ENCODE measurements around the gene CANT1.
"Not testable (repeated sequence)": the region's sequence is repeated elsewhere in the genome, so short reads cannot be mapped to it uniquely, and the experiment has no call there.

The CANT1 gene

DNA sequence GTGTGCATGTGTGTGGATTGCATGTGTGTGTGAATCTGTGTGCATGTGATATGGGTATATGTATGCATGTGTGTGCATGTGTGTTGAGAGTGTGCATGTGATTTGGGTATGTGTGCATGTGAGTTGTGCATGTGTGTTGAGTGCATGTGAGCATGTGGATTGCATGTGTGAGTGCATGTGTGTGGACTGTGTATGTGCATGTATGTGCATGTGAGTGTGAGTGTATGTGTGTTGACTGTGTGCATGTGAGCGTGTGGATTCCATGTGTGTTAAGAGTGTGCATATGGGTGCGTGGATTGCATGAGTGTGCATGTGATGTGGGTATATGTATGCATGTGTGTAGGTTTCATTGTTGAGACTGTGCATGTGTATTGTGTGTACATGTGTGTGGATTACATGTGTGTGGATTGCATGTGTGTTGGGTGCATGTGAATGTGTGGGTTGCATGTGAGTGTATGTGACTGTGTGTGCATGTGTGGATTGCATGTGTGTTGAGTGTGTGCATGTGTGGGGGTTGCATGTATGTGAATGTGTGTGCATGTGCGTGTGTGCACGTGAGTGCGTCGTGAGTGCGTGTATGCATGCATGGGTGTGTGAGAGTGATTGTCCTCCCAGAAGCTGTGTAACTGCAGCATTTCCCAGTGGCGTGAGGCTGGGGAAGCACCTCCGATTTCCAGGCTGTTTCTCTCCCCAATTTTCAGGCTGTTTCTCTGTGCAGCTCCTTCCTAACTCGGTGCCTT lies 33.8 kb upstream of the CANT1 start:
- no peak for FAIRE-seq

DNA sequence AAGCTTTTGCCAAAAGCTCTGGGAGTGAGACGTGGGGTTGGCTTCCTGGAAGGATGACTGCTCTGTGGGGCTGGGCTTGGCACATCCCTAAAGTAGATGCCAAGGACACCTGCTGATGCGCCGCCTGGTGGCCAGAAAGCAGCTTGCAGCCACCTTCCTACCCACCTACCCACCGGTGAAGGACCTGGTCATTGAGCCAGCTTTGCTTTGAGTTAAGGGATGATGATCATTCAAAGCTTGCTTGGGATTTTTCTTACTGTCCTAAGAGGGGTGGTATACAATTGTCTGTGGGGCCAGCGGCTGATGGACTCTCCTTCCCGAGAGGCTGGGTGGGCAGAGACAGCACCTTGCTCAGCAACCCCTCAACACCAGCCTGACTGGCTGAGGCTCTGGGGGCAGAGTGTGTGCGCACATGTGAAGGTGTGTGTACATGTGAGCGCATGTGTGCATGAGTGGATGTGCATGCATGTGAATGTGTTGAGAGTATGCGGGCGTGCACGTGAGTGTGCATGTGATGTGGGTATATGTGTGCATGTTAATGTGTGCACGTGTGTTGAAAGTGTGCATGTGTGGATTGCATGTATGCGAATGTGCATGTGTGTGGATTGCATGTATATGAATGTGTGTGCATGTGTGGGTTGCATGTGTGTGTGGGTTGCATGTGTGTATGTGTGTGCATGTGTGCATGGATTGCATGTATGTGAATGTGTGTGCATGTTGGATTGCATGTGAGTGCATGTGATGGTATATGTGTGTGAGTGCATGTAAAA lies 33.0 kb upstream of the CANT1 start:
- FAIRE-seq = no peak

DNA sequence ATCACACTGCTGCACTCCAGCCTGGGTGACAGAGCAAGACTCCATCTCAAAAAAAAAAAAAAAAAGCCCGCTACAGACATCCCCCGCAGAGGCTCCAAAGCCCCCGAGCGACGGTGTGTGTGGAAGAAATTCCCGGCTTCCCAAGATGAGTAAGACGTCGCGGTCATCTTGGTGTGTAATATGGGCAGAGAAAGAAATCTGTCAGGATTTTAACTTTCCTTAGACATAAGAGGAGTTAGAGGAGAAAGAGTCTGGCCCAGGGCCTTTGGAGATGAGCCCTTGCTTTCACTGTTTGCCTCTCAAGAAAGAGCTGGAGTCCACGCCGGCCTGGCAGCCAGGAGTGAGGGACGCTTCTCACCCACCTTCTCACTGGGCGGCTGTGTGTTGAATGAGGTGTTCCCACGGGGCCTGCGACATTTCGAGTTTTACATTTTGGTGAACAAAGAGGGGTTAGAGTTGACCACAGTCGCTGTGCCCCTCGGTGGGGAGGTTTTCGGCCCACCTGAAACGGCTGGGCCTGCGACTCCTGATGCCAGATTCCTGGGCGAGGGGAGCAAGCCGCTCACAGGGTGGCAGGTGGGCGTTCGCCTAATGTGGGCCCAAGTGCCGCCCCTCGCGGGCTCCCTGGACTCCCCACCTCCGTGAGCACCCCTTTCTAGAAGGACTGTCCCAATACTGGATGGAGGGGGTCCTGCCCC lies 32.3 kb upstream of the CANT1 start:
- no peak for FAIRE-seq

DNA sequence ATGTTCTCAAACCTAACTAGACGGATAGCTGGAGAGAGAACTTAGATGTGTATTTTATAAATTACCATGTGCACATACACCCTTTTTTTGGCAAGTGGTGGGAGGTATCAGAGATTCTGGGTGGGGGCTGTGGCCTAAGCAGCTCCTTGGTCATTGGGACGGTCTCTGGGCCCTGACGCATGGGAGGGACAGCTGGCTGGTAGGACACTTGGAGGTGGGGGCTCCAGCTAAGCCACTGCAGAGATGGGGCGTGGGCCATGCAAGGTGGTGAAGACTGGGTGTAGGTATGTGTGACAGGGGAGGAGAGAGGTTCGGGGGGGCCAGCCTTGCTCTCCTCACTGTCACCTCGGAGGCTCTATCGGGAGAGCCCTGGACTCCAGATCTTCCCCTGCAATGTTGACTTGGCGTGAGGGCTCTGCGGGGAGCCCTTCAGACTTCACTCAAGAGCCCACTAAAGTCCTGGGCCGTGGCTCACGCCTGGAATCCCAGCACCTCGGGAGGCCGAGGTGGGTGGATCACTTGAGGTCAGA lies 31.5 kb upstream of the CANT1 start:
- no peak for FAIRE-seq

DNA sequence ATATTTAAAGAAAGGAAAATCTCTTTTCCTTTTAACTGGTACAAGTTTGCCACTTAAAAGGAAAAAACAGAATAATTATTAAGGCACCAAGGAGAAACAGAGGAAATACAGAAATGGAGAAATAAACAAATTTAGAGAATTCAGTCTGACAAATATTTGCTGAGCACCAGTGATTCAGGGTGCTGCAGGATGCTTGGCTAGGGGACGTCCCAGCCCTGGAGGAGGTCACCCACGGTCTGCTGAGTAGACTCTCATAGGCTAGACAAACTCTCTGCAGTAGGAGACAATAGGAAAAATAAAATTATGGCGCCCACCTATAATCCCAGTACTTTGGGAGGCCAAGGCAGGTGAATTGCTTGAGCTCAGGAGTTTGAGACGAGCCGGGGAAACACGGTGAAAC lies 30.3 kb upstream of the CANT1 start:
- FAIRE-seq = no peak

DNA sequence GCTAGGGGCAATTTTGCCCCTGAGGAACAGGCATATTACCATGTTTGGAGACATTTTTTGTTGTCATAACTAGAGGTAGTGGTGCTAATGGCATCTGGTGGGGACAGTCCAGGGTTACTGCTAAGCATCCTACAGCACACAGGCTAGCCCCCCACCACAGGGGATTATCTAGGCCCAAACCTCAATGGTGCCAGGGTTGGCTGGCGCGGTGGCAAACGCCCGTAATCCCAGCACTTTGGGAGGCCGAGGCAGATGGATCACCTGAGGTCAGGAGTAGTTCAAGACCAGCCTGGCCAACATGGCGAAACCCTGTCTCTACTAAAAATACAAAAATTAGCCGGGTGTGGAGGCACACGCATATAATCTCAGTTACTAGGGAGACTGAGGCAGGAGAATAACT lies 29.6 kb upstream of the CANT1 start:
- no peak for FAIRE-seq

DNA sequence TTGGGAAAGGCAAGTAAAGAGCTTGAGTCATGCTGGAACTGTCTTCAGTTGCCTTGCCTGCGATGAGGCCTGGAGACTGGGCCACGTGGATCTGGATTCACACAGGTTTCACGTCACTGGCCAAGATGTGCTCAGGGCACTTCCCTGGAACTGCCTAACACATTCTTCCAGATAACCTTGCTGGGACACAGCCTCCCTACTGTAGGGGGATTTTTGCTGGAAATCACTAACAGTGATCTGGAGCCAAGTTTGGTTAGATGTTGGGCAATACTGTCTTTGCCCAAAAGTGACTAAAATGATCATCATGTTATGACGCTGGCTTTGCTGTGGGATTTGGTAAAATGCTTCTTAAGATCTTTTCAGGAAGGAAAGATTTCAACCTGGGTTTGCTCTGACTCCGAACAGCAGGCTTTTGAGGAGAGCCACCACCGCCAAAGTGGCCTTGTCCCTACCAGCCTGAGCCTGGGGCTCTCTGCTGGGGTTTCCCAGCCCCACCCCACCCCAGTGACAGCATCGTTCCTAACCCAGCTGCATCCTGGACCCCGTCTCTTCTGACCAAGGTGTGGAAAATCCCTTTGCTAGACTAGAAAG lies 29.1 kb upstream of the CANT1 start:
- no peak for FAIRE-seq

DNA sequence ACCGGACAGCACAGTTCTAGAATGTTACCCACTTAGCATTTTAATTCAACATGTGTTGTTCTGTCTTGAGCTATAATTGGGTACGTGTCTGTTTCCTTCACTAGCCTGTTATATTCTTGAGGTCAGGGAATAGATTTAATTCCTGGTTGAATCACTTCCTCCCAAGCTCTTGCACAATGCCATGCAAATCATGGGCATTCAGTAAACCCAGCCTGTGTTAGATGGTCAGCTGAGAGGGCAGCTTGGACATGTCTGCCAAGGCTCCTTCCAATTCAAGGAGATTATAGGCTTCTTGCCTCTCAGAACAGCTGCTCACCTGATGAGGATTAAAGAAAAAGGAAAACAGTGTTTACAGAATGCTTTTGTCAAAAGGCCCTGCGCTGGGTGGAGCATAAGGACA lies 27.0 kb upstream of the CANT1 start:
- no peak for FAIRE-seq

DNA sequence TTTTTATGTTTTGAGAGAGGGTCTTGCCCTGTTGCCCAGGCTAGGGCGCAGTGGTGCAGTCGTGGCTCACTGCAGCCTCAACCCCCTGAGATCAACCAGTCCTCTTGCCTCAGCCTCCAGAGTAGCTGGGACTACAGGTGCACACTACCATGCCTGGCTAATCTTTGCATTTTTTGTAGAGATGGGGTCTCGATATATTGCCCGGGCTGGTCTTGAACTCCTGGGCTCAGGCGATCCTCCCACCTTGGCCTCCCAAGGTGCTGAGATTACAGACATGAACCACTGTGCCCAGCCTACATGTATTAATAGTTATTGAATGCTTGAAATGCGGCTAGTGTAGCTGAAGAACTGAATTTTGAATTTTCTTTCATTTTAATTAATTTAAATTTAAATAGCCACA lies 26.6 kb upstream of the CANT1 start:
- no peak for FAIRE-seq

DNA sequence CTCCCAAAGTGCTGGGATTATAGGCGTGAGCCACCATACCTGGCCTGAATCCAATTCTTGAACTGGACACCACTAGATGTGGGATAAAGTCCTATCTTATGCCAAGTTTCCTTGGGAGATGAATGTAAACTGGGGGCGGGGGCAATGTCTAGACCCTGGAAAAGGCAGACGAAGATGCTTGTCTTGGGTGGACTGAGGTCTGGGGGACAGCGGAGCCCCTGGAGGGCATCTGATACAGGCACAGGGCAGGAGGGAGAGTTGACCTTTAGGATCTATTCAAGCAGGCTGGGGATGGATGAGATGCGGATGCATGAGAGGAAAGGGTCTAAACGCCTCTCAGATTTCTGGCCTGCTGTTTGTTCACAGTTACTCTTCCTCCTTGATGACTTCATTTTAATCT lies 26.1 kb upstream of the CANT1 start:
- FAIRE-seq = no peak

DNA sequence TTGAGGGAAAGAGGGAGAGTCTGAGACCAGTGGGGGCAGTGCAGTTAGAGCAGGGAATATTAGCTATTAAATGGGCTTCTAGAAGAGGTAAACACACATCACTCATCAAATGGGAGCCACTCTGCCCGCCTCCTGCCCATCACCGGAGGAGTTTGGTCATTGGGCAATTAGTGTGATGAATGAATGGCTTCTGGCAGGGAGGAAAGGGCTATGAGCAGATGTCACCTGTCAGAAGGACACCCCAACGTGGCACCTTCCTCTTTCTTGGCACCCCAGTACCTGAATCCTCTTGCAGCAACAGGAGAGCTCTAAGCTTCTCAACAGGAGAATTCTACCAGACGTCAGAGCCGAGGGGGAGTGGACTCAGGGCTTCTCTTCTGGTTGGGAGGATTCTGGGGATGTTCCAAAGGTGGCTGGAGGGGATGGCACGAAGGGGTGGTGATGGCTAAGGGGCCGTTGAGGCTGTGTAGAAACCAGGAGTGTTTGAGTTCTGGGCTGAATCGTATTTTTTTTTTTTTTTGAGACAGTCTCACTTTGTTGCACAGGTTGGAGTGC lies 25.4 kb upstream of the CANT1 start:
- no peak for FAIRE-seq

DNA sequence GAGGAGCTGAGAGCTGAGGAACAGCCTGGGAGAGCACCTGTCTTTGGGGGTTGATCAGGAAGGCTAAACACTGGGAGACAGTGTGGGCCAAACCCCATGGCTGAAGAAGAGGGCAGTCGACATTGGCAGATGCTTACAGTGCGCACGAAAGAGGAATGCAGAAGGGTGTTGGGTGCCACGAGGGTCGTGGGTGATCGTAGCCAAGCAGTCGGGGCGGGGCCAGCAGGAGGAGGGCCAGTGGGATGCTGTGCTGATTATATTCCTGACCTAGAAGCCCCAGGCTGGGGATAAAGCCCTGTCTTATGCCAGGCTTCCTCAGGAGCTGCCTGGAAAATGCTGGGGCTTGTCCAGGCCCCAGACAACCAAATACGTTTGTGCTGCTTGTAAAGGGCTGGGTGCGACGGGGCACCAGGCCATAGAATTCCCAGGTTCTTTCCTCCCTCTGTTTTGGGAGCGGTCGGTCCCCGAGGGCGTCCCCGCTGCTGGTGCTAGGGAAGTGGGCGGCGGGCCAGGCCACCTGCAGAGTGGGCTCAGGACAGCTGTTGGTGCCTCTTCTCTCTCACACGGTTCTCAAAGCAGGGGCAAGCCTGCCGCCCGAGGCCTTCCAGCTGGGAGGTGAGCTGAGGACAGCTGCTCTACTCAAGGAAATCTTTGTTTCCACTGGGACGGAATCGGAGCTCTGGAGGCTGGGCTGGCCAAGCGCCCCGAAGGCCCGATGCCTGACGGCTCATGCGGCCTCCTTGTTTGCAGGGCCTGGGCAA lies 24.4 kb upstream of the CANT1 start:
- no peak for FAIRE-seq

DNA sequence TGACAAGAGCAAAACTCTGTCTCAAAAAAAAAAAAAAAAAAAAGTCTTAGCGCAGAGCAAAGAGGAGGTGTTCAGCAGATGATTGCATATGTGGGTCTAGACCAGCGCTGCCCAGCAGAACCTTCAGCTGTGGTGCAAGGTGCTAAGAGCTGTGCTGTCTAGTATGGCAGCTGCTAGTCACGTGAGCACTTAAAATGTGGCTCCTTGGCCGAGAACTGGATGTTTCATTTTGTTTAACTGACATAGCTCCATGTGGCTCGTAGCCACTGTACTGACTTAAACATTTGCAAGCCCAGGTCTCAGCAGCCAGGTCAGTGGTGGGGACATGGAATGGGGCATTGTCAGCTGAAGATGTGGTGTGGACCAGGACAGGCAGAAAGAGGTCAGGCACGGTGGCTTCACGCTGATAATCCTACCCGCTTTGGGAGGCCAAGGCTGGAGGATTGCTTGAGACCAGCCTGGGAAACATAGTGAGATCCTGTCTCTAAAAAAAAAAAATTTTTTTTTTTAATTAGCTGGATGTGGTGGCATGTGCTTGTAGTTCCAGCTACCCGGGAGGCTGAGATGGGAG lies 23.6 kb upstream of the CANT1 start:
- FAIRE-seq = no peak

DNA sequence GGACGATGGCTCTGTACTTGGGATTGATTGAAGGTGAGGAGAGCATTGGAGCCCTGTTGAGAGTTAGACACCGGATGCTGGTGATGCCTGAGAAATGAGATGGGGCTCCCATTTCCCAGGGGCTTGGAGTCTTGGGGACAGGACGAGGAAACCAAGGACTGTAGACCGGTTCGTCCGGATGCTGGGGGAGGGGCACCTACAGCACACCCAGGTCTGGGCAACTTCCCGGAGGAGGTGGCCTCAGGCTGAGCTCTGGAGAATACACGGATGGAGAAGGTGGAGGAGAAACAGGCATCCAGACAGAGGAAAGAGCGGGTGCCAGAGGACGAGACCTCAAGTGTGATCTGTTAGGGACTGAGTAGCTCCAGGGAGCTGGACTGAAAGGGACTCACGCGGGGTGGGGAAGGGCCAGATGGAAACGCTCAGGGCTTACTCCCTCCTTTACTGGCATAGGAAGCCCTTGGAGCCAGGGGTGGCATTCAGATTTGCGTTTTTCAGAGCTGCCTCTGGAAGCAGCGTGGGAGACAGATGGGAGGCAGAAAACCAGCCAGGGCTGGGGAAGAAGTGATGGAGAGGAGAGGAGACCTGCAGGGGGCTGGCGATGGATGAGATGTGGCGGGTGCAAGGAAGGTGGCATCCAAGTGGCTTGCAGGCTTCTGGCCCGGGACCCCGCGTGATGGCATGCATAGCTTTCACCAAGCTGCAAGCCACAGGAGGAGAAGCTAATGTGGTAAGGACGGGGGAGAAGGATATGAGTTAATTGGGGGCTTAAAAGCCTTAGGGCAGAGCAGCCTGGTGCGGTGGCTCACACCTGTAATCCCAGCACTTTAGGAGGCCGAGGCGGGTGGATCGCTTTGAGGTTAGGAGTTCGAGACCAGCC lies 22.7 kb upstream of the CANT1 start:
- FAIRE-seq = no peak

DNA sequence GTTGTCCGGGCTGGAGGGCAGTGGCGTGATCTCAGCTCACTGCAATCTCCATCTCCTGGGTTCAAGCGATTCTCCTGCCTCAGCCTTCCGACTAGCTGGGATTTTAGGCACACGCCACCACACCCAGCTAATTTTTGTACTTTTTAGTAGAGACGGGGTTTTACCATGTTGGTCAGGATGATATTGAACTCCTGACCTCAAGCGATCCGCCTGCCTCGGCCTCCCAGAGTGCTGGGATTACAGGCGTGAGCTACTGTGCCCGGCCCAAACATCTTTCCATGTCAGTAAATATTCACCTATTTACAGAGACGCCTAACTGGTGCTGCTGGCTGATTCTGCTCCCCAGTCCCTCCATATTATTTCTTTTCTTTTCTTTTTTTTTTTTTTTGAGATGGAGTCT lies 21.1 kb upstream of the CANT1 start:
- not testable (repeated sequence) for FAIRE-seq

DNA sequence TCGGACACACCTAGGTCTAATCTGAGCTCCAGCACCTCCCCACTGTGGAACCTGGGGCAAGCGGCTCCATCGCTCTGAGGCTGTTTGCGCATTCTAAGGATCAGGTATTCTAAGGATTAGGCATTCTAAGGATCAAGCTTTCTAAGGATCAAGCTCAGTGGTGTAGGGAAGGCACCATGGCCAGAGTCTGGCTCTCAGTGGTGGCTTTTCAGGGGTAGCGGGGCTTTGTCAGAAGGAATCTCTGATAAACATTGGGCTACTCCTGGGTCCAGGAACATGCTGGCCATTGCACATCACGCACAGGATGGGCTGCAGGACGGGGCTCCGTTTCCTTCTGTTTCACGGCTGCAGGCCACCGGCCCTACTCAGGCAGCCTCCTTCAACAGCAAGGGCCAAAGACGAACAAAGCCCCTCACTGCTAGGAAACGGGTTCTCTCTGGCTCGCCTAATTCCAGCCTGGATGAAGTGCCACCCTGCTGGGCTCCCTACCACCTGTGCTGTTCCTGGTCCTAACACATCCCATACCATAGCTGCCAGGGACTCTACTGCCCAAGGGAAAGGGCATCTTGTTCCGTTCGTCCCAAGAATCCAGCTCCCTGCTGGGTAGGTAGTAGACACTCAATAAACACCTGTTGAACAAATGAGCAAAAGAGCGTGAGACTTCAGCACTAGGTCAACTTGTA lies 19.9 kb upstream of the CANT1 start:
- FAIRE-seq = no peak

DNA sequence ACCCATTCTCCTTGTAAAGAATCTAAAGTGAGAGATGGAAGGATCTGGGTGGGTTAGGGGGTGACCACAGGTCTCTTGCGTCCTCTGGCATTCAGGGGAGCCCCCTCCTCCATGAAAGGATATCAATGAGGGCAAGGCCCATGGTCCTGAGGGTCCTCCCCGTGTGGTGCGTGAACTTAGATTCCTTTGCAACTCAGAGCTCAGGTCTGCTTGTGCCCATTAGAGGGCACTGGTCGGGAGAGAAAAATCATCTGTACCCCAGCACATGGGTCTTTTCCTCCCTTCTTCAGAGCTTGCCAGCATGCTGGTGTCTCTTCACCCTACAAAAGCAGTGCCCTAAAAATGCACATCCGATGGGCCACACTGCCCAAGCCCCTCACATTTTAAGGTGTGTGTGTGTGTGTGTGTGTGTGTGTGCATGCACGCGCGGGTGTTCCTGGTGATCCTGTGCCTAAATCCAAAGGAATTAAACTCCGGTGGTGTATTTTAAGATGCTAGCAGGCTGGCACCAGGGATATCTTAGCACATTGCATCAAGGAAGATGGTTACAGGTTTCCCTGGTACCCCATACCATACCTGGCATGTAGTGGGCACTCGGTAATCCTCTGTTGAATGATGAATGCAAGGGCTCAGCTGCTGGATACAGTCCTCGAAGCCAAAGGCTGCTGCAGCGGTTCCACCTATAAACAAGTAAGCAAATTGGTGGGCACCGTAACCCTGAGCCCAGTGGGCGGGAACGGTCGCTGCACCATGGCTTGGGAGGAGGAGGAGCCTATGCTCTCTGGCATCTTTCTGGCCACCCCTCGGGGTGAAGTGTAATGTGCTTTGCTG lies 19.1 kb upstream of the CANT1 start:
- no peak for FAIRE-seq

DNA sequence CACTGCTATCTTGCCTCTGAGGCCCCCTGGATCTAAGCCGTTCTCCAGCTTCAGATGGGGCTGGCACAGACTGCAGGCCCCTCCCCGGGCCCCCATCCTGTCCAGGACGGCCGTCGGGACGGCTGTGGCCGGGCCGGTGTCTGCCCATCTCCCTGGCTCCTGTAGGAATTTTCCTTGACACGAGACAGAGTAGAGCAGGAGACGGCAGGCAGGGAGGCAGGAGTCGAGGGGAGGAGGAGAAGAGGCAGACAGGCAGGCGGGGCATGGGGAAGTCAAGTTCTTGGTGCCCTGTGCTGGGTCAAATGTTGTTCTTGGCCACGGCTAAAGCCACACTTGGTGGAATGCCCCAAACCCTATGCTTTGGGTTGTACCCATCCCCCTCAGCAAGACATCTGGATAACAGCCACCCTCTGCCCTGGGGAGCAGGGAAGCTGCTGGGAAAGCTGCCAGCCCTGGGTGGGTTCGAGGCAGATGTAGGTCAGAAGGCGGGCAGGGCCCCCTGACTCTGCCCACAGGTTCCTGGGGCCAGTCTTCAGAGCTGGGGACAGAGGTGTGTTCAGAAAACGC lies 18.4 kb upstream of the CANT1 start:
- no peak for FAIRE-seq
